Measurements from ENCODE around the gene SFXN3. TPM values are rescaled to one million over a fixed set of nuclear protein-coding genes. Genes with fewer than 3 reads are reported as not detected.

Gene SFXN3
- total and polyA plus RNA-seq, 2 of the 13 experiments (the other 11 are each of a cell fraction or from before 2014, with no cell fraction given) = 16.8 to 71.5 TPM

GRCh38 chr10:100998991-100999741, 31.9 kb upstream of the SFXN3 start (continued):
- TF ChIP-seq HMG20B (CRISPR knock-in tag; conservative IDR thresholded peaks at IDR 0.05) (no peak), ELF4 (CRISPR knock-in tag; IDR thresholded peaks at IDR 0.05; ENCODE audit: borderline replicate concordance) (no peak), SKIL (CRISPR knock-in tag; IDR thresholded peaks at IDR 0.05; ENCODE audit: borderline replicate concordance) (0 out of 2 replicates have a peak, but pooled peaks have one; percentile 9), CC2D1A (CRISPR knock-in tag; IDR thresholded peaks at IDR 0.05) (peak; percentile 49; the same call in 1 of the 2 replicates), ZBTB38 (CRISPR knock-in tag; IDR thresholded peaks at IDR 0.05) (peak; percentile 59), ZC3H13 (CRISPR knock-in tag; IDR thresholded peaks at IDR 0.05) (peak; percentile 71; the same call in 1 of the 2 replicates), IKZF1 (IDR thresholded peaks at IDR 0.05) (no peak), ZNF574 (CRISPR knock-in tag; IDR thresholded peaks at IDR 0.05) (peak; percentile 42; the same call in 1 of the 2 replicates), NBN (conservative IDR thresholded peaks at IDR 0.05) (no peak), AGO1 (IDR thresholded peaks at IDR 0.05; ENCODE audit: low read depth, low read length, poor library complexity, severe bottlenecking) (peak; percentile 94), LRRFIP1 (CRISPR knock-in tag; conservative IDR thresholded peaks at IDR 0.05) (no peak), ZNF326 (CRISPR knock-in tag; IDR thresholded peaks at IDR 0.05; ENCODE audit: borderline replicate concordance) (no peak), ZNF776 (CRISPR knock-in tag; IDR thresholded peaks at IDR 0.05) (peak; percentile 23; the same call in 1 of the 2 replicates), SRY (CRISPR knock-in tag; IDR thresholded peaks at IDR 0.05) (peak; percentile 67), ARHGAP35 (CRISPR knock-in tag; IDR thresholded peaks at IDR 0.05; ENCODE audit: borderline replicate concordance) (peak; percentile 58; the same call in 1 of the 2 replicates), SAFB2 (CRISPR knock-in tag; IDR thresholded peaks at IDR 0.05; ENCODE audit: borderline replicate concordance, low read depth) (no peak; the same call in 1 of the 2 replicates), GABPA (IDR thresholded peaks at IDR 0.05; ENCODE audit: low read depth, low read length) (no peak), GABPA (CRISPR knock-in tag; IDR thresholded peaks at IDR 0.05; ENCODE audit: low read depth) (no peak), GFI1 (CRISPR knock-in tag; IDR thresholded peaks at IDR 0.05; ENCODE audit: borderline replicate concordance) (peak; percentile 65; the same call in 1 of the 2 replicates), ZNF496 (CRISPR knock-in tag; IDR thresholded peaks at IDR 0.05; ENCODE audit: insufficient replicate concordance) (no peak)
